KMS-11 (cell line): ENCODE data around the gene ANKRD35.
"Not testable (repeated sequence)": the region's sequence is repeated elsewhere in the genome, so short reads cannot be mapped to it uniquely, and the experiment has no call there.

ENCODE experiments used
- H2AFZ ChIP-seq: fragments of 200-600 bp; sonication (generic); 2 replicates; pipeline ENCODE4 v1.6.1; 2016; ENCODE audit warnings: antibody characterized with exemption, mixed run types, low read depth
- H3K27ac ChIP-seq: fragments of 200-600 bp; sonication (generic); 2 replicates; pipeline ENCODE4 v1.6.1; 2016; ENCODE audit warnings: mild to moderate bottlenecking, mixed run types
- H3K27me3 ChIP-seq: fragments of 200-600 bp; sonication (generic); 2 replicates; pipeline ENCODE4 v1.6.1; 2017; ENCODE audit warnings: mild to moderate bottlenecking, low read depth, mixed run types, moderate library complexity; ENCODE audit not compliant: insufficient read depth
- H3K36me3 ChIP-seq: fragments of 200-600 bp; sonication (generic); 2 replicates; pipeline ENCODE4 v1.6.1; 2017; ENCODE audit warnings: mild to moderate bottlenecking, mixed run types; ENCODE audit not compliant: insufficient read depth
- H3K4me1 ChIP-seq: fragments of 200-600 bp; sonication (generic); 2 replicates; pipeline ENCODE4 v1.6.1; 2016; ENCODE audit warnings: mild to moderate bottlenecking, low read depth, mixed run types; ENCODE audit not compliant: poor library complexity, severe bottlenecking
- H3K4me2 ChIP-seq: fragments of 200-600 bp; sonication (generic); 2 replicates; pipeline ENCODE4 v1.7.0; 2016; ENCODE audit warnings: mild to moderate bottlenecking, mixed run types
- H3K4me3 ChIP-seq: fragments of 200-600 bp; sonication (generic); IDR thresholded peaks from 2 replicates; pipeline ENCODE4 v1.6.1; 2017; ENCODE audit warnings: low read depth, low read length, mixed read lengths; ENCODE audit not compliant: insufficient read depth
- H3K79me2 ChIP-seq: fragments of 200-600 bp; sonication (generic); 2 replicates; pipeline ENCODE4 v1.6.1; 2016; ENCODE audit warnings: low read depth, mixed run types; ENCODE audit not compliant: insufficient read depth
- H3K9ac ChIP-seq: fragments of 200-600 bp; sonication (generic); 2 replicates; pipeline ENCODE4 v1.6.1; 2016; ENCODE audit warnings: mild to moderate bottlenecking, mixed run types
- H4K20me1 ChIP-seq: fragments of 200-600 bp; sonication (generic); 2 replicates; pipeline ENCODE4 v1.6.1; 2016; ENCODE audit warnings: mild to moderate bottlenecking, mixed run types; ENCODE audit not compliant: insufficient read depth
- CTCF ChIP-seq: fragments of 200-600 bp; sonication (generic); conservative IDR thresholded peaks from 2 replicates; pipeline ENCODE4 v1.6.1; 2017; ENCODE audit warnings: low read depth, mild to moderate bottlenecking, antibody characterized with exemption, low read length, moderate library complexity, mixed read lengths

ANKRD35 gene

GRCh38 chr1:145824499-145824842, 61.2 kb downstream of the ANKRD35 start:
- H3K4me1 ChIP-seq = peaks cover 55% of the 10 kb centered on the region
- peak overlapping the region; percentile 72 for H3K27ac ChIP-seq
- H3K36me3 ChIP-seq = peaks cover 27% of the 10 kb centered on the region
- H3K4me2 ChIP-seq = peak overlapping the region; percentile 96
- TF ChIP-seq CTCF = no peak
- H2AFZ ChIP-seq = peak overlapping the region; percentile 89
- peaks cover 51% of the 10 kb centered on the region for H3K79me2 ChIP-seq
- no peaks in the 10 kb centered on the region for H3K27me3 ChIP-seq
- peak overlapping the region; percentile 96 for H3K4me3 ChIP-seq
- H4K20me1 ChIP-seq = no peaks in the 10 kb centered on the region
- peak overlapping the region; percentile 82 for H3K9ac ChIP-seq

GRCh38 chr1:145823565-145824498, 61.8 kb downstream of the ANKRD35 start, which contains the start of the genes POLR3C and RNF115:
TSS of gene POLR3C (plus strand) at chr1:145824200. CDS start at chr1:145825777, 1,577 bp downstream.
TSS of gene RNF115 (minus strand) at chr1:145824095. CDS start at chr1:145823873, 222 bp downstream.
- H3K9ac ChIP-seq = peak within 1 kb of the TSS; percentile 82
- no peak for TF ChIP-seq CTCF
- peak within 1 kb of the TSS; percentile 96 for H3K4me2 ChIP-seq
- H3K79me2 ChIP-seq = peaks cover 56% of the 10 kb centered on the region
- H3K27ac ChIP-seq = peak within 1 kb of the TSS; percentile 72
- peaks cover 25% of the 10 kb centered on the region for H3K36me3 ChIP-seq
- H3K4me1 ChIP-seq = peaks cover 58% of the 10 kb centered on the region
- no peaks in the 10 kb centered on the region for H4K20me1 ChIP-seq
- H2AFZ ChIP-seq = peak within 1 kb of the TSS; percentile 89
- peak within 1 kb of the TSS; percentile 96 for H3K4me3 ChIP-seq
- H3K27me3 ChIP-seq = no peaks in the 10 kb centered on the region

- Histone ChIP-seq H3K36me3 (peaks cover 20% of the 10 kb centered on the region), H3K4me1 (peaks cover 54% of the 10 kb centered on the region), H3K79me2 (peaks cover 59% of the 10 kb centered on the region)
- not testable (repeated sequence) for H3K4me2 ChIP-seq, H2AFZ ChIP-seq, H3K27me3 ChIP-seq, H4K20me1 ChIP-seq, H3K4me3 ChIP-seq, H3K9ac ChIP-seq, H3K27ac ChIP-seq
These were observed 62.8 kb downstream of the ANKRD35 start for GRCh38 chr1:145822779-145823331.

GRCh38 chr1:145818095-145818494, 67.6 kb downstream of the ANKRD35 start:
- Histone ChIP-seq H3K79me2 (peaks cover 44% of the 10 kb centered on the region), H3K4me1 (peaks cover 38% of the 10 kb centered on the region), H3K4me2 (peak overlapping the region; percentile 62)
- not testable (repeated sequence) for H3K27me3 ChIP-seq, H3K9ac ChIP-seq, H3K4me3 ChIP-seq, H3K36me3 ChIP-seq, H2AFZ ChIP-seq, H3K27ac ChIP-seq, H4K20me1 ChIP-seq
